ENCODE data around the gene GLT1D1.

The GLT1D1 gene

GRCh38 chr12:128969480-128970055 lies 116.3 kb downstream of the GLT1D1 start:
- peak in 6 of 14 donors; percentile 4 to 48 (median 7) for DNase-seq

GRCh38 chr12:128970110-128970509 lies 116.8 kb downstream of the GLT1D1 start:
- DNase-seq, result no peak

- no peak for DNase-seq
Observed at GRCh38 chr12:128970941-128971340, 117.7 kb downstream of the GLT1D1 start.

- no peak for DNase-seq
Observed at GRCh38 chr12:128971802-128972201, 118.5 kb downstream of the GLT1D1 start.

GRCh38 chr12:128973883-128974681 lies 120.8 kb downstream of the GLT1D1 start:
- no peak for DNase-seq

GRCh38 chr12:128974881-128975280 lies 121.6 kb downstream of the GLT1D1 start:
- DNase-seq, result no peak

GRCh38 chr12:128976120-128976738 lies 123.0 kb downstream of the GLT1D1 start:
- DNase-seq, result peak in 2 of 14 donors; percentile 6 to 29

- no peak for DNase-seq
Observed at GRCh38 chr12:128977441-128977840, 124.2 kb downstream of the GLT1D1 start.

- no peak for DNase-seq
Observed at GRCh38 chr12:128978067-128978466, 124.8 kb downstream of the GLT1D1 start.

GRCh38 chr12:128980623-128981022 lies 127.3 kb downstream of the GLT1D1 start:
- no peak for DNase-seq

- DNase-seq, result no peak
Observed at GRCh38 chr12:128981971-128982533, 128.8 kb downstream of the GLT1D1 start.

GRCh38 chr12:128982933-128983332 lies 129.7 kb downstream of the GLT1D1 start:
- no peak for DNase-seq

GRCh38 chr12:128983371-128983770 lies 130.1 kb downstream of the GLT1D1 start:
- no peak for DNase-seq

- DNase-seq, result no peak
Observed at GRCh38 chr12:128986957-128987356, 133.7 kb downstream of the GLT1D1 start.

GRCh38 chr12:128989287-128989686 lies 136.0 kb downstream of the GLT1D1 start:
- no peak for DNase-seq

GRCh38 chr12:128991716-128992115 lies 138.4 kb downstream of the GLT1D1 start:
- no peak for DNase-seq

GRCh38 chr12:128992116-128992515 lies 138.8 kb downstream of the GLT1D1 start:
- no peak for DNase-seq

- DNase-seq, result no peak
Observed at GRCh38 chr12:128992550-128992949, 139.3 kb downstream of the GLT1D1 start.

GRCh38 chr12:128994856-128995255 lies 141.6 kb downstream of the GLT1D1 start:
- peak in 1 of 14 donors; percentile 11 for DNase-seq

GRCh38 chr12:128995619-128996018 lies 142.3 kb downstream of the GLT1D1 start:
- DNase-seq, result no peak

GRCh38 chr12:129001826-129002225 lies 148.5 kb downstream of the GLT1D1 start:
- DNase-seq, result no peak

GRCh38 chr12:129002427-129002826 lies 149.1 kb downstream of the GLT1D1 start:
- DNase-seq, result no peak

GRCh38 chr12:129005416-129005815 lies 152.1 kb downstream of the GLT1D1 start:
- no peak for DNase-seq

Data from C1 segment of cervical spinal cord (tissue), 14 donors.